ENCODE data around the gene ZC3H7B. TPM values are rescaled to one million over a fixed set of nuclear protein-coding genes. Genes with fewer than 3 reads are reported as not detected.
"Not testable (repeated sequence)": the region's sequence is repeated elsewhere in the genome, so short reads cannot be mapped to it uniquely, and the experiment has no call there.

ZC3H7B gene
- total RNA-seq, 2 donors from 2014 or later = 35.0 to 39.3 TPM

DNA sequence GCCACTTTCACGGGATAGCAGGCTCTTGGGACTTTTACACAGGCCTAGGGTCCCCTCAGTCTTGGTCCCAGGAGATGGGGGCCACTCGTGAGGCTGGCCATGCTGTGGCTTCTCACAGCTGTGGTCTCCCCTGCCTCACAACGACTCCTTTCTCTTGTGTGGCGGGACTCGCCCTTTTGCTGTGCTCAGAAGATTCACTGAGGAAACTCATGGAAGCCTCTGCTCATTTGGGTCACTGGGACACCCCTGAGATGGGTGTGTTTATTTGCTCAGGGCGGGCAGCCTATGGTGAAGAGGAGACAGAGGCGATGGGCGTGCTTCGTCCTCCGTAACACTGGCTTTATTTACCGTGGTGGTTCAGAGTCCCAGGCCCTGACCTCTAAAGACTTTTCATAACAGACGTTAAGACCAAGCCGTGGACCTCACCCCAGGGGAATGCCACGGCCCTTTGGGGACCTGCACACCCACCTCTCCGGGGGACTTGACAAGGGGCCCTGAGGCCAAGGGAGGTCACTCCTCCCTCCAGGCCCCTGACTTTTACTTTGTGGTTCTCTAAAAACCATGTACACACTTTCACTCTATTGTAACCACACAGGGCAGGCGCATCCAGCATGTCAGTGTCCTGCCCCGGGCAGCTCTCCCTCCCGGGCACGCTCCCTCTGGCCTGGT lies 96.0 kb downstream of the ZC3H7B start:
- DNase-seq = no peak
- no peak for ATAC-seq
- intact Hi-C loops (cut with DNase I) = no loop called here

GRCh38 chr22:41398921-41399320 lies 97.6 kb downstream of the ZC3H7B start:
- DNase-seq (no peak), ATAC-seq (no peak)
- intact Hi-C loops (cut with DNase I) = no loop called here

GRCh38 chr22:41401781-41402648 lies 100.7 kb downstream of the ZC3H7B start:
- peak; percentile 69 to 76 for ATAC-seq
- intact Hi-C loops (cut with DNase I) = loop anchor here in 1 of 2 donors (5.0 kb wide), 1 partner anchor 115 kb away; no protein-coding TSS in a partner anchor
- DNase-seq = peak; percentile 82

- not testable (repeated sequence) for DNase-seq, ATAC-seq
- intact Hi-C loops (cut with DNase I) = loop anchor here in 1 of 2 donors (5.0 kb wide), 1 partner anchor 114 kb away; no protein-coding TSS in a partner anchor
These were observed 101.5 kb downstream of the ZC3H7B start for GRCh38 chr22:41402851-41403250.

- intact Hi-C loops (cut with DNase I) = loop anchor here in 1 of 2 donors (2.0 to 5.0 kb wide), 2 partner anchors 43 to 114 kb away; partner anchors contain the start of gene TOB2
- ATAC-seq (peak; percentile 87 to 95), DNase-seq (peak; percentile 92)
These were observed 102.4 kb downstream of the ZC3H7B start for GRCh38 chr22:41403532-41404318.

DNA sequence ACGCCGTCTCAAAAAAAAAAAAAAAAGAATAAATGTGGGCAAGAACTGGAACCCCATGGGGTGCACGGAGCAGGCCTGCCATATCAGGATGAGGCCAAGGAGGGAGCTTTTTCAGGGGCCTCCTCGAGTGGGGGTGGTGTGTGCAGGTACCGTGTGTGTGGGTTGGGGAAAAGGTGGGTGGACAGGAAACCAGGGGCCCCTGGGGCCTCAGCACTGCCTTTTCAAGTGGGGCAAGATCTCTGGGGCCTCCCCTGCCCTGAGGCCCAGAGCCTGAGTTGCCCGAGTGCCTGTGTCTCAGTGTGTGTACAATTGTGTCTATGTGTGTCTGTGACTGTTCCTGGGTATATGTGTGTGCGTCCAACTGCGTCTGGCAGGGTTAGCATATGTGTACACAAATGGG lies 104.3 kb downstream of the ZC3H7B start:
- intact Hi-C loops (cut with DNase I) = loop anchor here (2.0 to 5.0 kb wide), 2 partner anchors 41 to 112 kb away; partner anchors contain the start of gene TOB2 (in 1 of the 2)
- ATAC-seq (no peak), DNase-seq (no peak)

- no peak for ATAC-seq
- no peak for DNase-seq
- intact Hi-C loops (cut with DNase I) = loop anchor here in 1 of 2 donors (5.0 kb wide), 1 partner anchor 111 kb away; no protein-coding TSS in a partner anchor
These were observed 105.1 kb downstream of the ZC3H7B start for GRCh38 chr22:41406410-41406809.

DNA sequence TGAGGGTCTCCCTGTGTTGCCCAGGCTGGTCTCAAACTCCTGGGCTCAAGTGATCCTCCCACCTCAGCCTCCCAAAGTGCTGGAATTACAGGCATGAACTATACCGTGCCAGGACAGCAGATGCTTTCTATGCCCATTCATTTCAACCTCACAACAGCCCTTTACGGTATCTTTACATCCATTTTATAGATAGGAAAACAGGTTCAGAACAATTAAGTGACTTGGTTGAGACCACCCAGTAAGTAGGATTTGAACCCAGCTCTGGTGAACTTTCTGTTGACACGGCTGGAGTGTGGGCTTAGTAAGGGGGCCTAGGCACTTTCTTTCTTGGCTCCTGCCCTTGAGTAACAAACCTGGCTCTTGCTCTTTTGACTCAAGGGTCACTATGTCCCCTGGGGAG lies 106.1 kb downstream of the ZC3H7B start:
- intact Hi-C loops (cut with DNase I) = loop anchor here in 1 of 2 donors (5.0 kb wide), 1 partner anchor 110 kb away; no protein-coding TSS in a partner anchor
- DNase-seq = no peak

GRCh38 chr22:41408665-41409064 lies 107.3 kb downstream of the ZC3H7B start:
- ATAC-seq (no peak), DNase-seq (no peak)
- intact Hi-C loops (cut with DNase I) = loop anchor here in 1 of 2 donors (5.0 kb wide), 1 partner anchor 109 kb away; no protein-coding TSS in a partner anchor

More for the DNA sequence above, 106.1 kb downstream of the ZC3H7B start:
- no peak for ATAC-seq

Small RNA genes within 50 kb of the gene (microRNA-seq; reads per million reads assigned to microRNA genes)
- 0 reads per million in 2 donors for gene MIR6889

Other genes with a start within 250 kb of the ZC3H7B start
- 10 to 100 TPM; 28.6 to 31.5 TPM for gene EP300, start 208.9 kb upstream of the ZC3H7B start, total RNA-seq
- gene L3MBTL2, start 96.2 kb upstream of the ZC3H7B start, total RNA-seq = 10 to 100 TPM; 13.6 to 15.4 TPM
- 10 to 100 TPM in 1 of 2 donors, 1 to 10 TPM in 1; 7.7 to 14.4 TPM for gene CHADL, start 60.6 kb upstream of the ZC3H7B start, total RNA-seq
- 10 to 100 TPM; 33.7 to 34.0 TPM for gene RANGAP1, start 15.3 kb upstream of the ZC3H7B start, total RNA-seq
- gene TEF, start 80.4 kb downstream of the ZC3H7B start, total RNA-seq = 10 to 100 TPM; 14.0 to 24.5 TPM
- 10 to 100 TPM; 57.4 to 63.1 TPM for gene TOB2, start 145.3 kb downstream of the ZC3H7B start, total RNA-seq
- 10 to 100 TPM; 22.8 to 28.1 TPM for gene PHF5A, start 167.2 kb downstream of the ZC3H7B start, total RNA-seq
- 100 to 1,000 TPM; 415 to 523 TPM for gene ACO2, start 167.6 kb downstream of the ZC3H7B start, total RNA-seq
- gene POLR3H, start 242.9 kb downstream of the ZC3H7B start, total RNA-seq = 10 to 100 TPM; 25.0 to 34.0 TPM